ENCODE results near the gene KRT2. TPM values are rescaled to one million over a fixed set of nuclear protein-coding genes. Genes with fewer than 3 reads are reported as not detected.

KRT2 gene
- total RNA-seq, 1 donor from 2014 or later: not detected

DNA sequence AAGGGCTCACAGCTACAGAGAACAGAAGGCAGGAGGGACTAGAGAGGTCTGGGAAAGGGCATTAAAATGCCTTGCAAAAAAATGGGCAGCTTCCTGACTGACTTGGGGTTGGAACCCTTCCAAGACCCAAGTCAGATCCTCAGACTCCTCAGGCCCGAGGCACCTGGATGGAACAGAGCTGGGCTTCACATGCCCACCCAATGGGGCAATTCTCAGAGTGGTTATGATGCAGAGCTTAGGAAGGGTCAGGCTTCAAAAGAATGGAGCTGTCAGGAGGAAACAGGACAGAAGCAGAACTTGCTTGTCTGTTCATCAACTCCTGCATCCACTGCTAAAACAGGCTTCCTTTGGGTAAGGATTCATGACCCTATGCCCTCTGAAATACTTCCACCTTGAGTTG, 37.9 kb upstream of the KRT2 start:
- no peaks in the 10 kb centered on the region for H3K36me3 Mint-ChIP-seq (ENCODE audit: low read depth, unreplicated experiment)
- H3K27ac Mint-ChIP-seq (ENCODE audit: unreplicated experiment): no peak overlapping the region
- H3K36me3 ChIP-seq (ENCODE audit: insufficient read depth, low read length): no peaks in the 10 kb centered on the region
- H3K9ac ChIP-seq (ENCODE audit: low read length): no peak overlapping the region
- H3K27me3 Mint-ChIP-seq (ENCODE audit: low read depth, unreplicated experiment): peaks cover 84% of the 10 kb centered on the region
- peaks cover 9% of the 10 kb centered on the region for H3K4me1 Mint-ChIP-seq (ENCODE audit: low read depth, unreplicated experiment)
- DNase-seq (ENCODE audit: low read depth): no peak
- TF ChIP-seq EZH2 (IDR thresholded peaks at IDR 0.05; ENCODE audit: insufficient read depth, low read length): no peak
- TF ChIP-seq, protein P1, sequence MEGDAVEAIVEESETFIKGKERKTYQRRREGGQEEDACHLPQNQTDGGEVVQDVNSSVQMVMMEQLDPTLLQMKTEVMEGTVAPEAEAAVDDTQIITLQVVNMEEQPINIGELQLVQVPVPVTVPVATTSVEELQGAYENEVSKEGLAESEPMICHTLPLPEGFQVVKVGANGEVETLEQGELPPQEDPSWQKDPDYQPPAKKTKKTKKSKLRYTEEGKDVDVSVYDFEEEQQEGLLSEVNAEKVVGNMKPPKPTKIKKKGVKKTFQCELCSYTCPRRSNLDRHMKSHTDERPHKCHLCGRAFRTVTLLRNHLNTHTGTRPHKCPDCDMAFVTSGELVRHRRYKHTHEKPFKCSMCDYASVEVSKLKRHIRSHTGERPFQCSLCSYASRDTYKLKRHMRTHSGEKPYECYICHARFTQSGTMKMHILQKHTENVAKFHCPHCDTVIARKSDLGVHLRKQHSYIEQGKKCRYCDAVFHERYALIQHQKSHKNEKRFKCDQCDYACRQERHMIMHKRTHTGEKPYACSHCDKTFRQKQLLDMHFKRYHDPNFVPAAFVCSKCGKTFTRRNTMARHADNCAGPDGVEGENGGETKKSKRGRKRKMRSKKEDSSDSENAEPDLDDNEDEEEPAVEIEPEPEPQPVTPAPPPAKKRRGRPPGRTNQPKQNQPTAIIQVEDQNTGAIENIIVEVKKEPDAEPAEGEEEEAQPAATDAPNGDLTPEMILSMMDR (IDR thresholded peaks at IDR 0.05; ENCODE audit: insufficient read depth, low read depth, low read length): no peak
- H4K20me1 ChIP-seq (ENCODE audit: insufficient read depth, low read length): no peaks in the 10 kb centered on the region
- no peak overlapping the region for H3K27ac ChIP-seq (ENCODE audit: low read depth, low read length)
- H3K4me2 ChIP-seq (ENCODE audit: low read length): no peak overlapping the region
- no peak overlapping the region for H2AFZ ChIP-seq (ENCODE audit: low read depth, low read length)
- peaks cover 55% of the 10 kb centered on the region for H3K27me3 ChIP-seq (ENCODE audit: insufficient read depth, low read length)
- H3K4me3 ChIP-seq (ENCODE audit: insufficient read depth, low read depth, low read length): no peak overlapping the region
- no peaks in the 10 kb centered on the region for H3K79me2 ChIP-seq (ENCODE audit: insufficient read depth, low read length)
- H3K9me3 Mint-ChIP-seq (ENCODE audit: unreplicated experiment): peaks cover 4% of the 10 kb centered on the region
- no peaks in the 10 kb centered on the region for H3K9me3 ChIP-seq (ENCODE audit: insufficient read depth, low read depth, low read length)
- no peaks in the 10 kb centered on the region for H3K4me1 ChIP-seq (ENCODE audit: insufficient read depth, low read length)
- no peak overlapping the region for H3K4me3 Mint-ChIP-seq (ENCODE audit: unreplicated experiment)
- FAIRE-seq: no peak

DNA sequence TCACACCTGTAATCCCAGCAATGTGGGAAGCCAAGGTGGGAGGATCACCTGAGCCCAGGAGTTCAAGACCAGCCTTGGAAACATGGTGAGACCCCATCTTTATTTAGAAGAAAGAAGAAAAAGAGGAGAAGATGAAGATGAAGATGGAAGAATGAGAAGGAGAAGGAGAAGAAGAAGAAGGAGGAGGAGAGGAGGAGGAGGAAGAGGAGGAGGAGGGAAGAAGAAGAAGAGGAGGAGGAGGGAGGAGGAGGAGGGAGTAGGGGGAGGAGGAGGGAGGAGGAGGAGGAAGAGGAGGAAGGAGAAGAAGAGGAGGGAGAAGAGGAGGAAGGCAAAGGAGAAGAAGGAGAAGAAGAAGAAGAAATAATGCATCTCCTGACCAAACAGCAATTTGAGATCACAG, 37.2 kb upstream of the KRT2 start:
- H3K27me3 ChIP-seq (ENCODE audit: insufficient read depth, low read length): peaks cover 60% of the 10 kb centered on the region
- H3K9me3 Mint-ChIP-seq (ENCODE audit: unreplicated experiment): peaks cover 4% of the 10 kb centered on the region

GRCh38 chr12:52688481-52688880, 36.5 kb upstream of the KRT2 start:
- H3K9me3 ChIP-seq (ENCODE audit: insufficient read depth, low read depth, low read length): no peaks in the 10 kb centered on the region
- DNase-seq (ENCODE audit: low read depth) (no peak), FAIRE-seq (no peak)
- no peak overlapping the region for H3K4me2 ChIP-seq (ENCODE audit: low read length)
- no peaks in the 10 kb centered on the region for H3K36me3 ChIP-seq (ENCODE audit: insufficient read depth, low read length)
- no peaks in the 10 kb centered on the region for H3K4me1 ChIP-seq (ENCODE audit: insufficient read depth, low read length)
- peaks cover 60% of the 10 kb centered on the region for H3K27me3 ChIP-seq (ENCODE audit: insufficient read depth, low read length)
- H2AFZ ChIP-seq (ENCODE audit: low read depth, low read length): no peak overlapping the region
- no peak overlapping the region for H3K4me3 Mint-ChIP-seq (ENCODE audit: unreplicated experiment)
- H4K20me1 ChIP-seq (ENCODE audit: insufficient read depth, low read length): no peaks in the 10 kb centered on the region
- H3K4me1 Mint-ChIP-seq (ENCODE audit: low read depth, unreplicated experiment): peaks cover 9% of the 10 kb centered on the region
- H3K27ac ChIP-seq (ENCODE audit: low read depth, low read length): no peak overlapping the region
- peaks cover 4% of the 10 kb centered on the region for H3K9me3 Mint-ChIP-seq (ENCODE audit: unreplicated experiment)
- no peak overlapping the region for H3K4me3 ChIP-seq (ENCODE audit: insufficient read depth, low read depth, low read length)
- no peaks in the 10 kb centered on the region for H3K36me3 Mint-ChIP-seq (ENCODE audit: low read depth, unreplicated experiment)
- TF ChIP-seq EZH2 (IDR thresholded peaks at IDR 0.05; ENCODE audit: insufficient read depth, low read length): no peak
- TF ChIP-seq, protein P1 (IDR thresholded peaks at IDR 0.05; ENCODE audit: insufficient read depth, low read depth, low read length): no peak
- H3K27me3 Mint-ChIP-seq (ENCODE audit: low read depth, unreplicated experiment): peaks cover 93% of the 10 kb centered on the region
- no peak overlapping the region for H3K9ac ChIP-seq (ENCODE audit: low read length)
- H3K27ac Mint-ChIP-seq (ENCODE audit: unreplicated experiment): no peak overlapping the region
- H3K79me2 ChIP-seq (ENCODE audit: insufficient read depth, low read length): no peaks in the 10 kb centered on the region

More for the DNA sequence above, 37.2 kb upstream of the KRT2 start:
- no peak for DNase-seq (ENCODE audit: low read depth)
- no peaks in the 10 kb centered on the region for H3K9me3 ChIP-seq (ENCODE audit: insufficient read depth, low read depth, low read length)
- H3K4me3 Mint-ChIP-seq (ENCODE audit: unreplicated experiment): no peak overlapping the region
- peaks cover 88% of the 10 kb centered on the region for H3K27me3 Mint-ChIP-seq (ENCODE audit: low read depth, unreplicated experiment)
- TF ChIP-seq, protein P1 (IDR thresholded peaks at IDR 0.05; ENCODE audit: insufficient read depth, low read depth, low read length): no peak
- TF ChIP-seq EZH2 (IDR thresholded peaks at IDR 0.05; ENCODE audit: insufficient read depth, low read length): no peak
- H3K27ac ChIP-seq (ENCODE audit: low read depth, low read length): no peak overlapping the region
- H3K4me3 ChIP-seq (ENCODE audit: insufficient read depth, low read depth, low read length): no peak overlapping the region
- H4K20me1 ChIP-seq (ENCODE audit: insufficient read depth, low read length): no peaks in the 10 kb centered on the region
- H3K36me3 ChIP-seq (ENCODE audit: insufficient read depth, low read length): no peaks in the 10 kb centered on the region
- no peak overlapping the region for H2AFZ ChIP-seq (ENCODE audit: low read depth, low read length)
- H3K4me1 ChIP-seq (ENCODE audit: insufficient read depth, low read length): no peaks in the 10 kb centered on the region
- H3K9ac ChIP-seq (ENCODE audit: low read length): no peak overlapping the region
- no peaks in the 10 kb centered on the region for H3K79me2 ChIP-seq (ENCODE audit: insufficient read depth, low read length)
- no peak overlapping the region for H3K4me2 ChIP-seq (ENCODE audit: low read length)
- no peak for FAIRE-seq
- no peaks in the 10 kb centered on the region for H3K36me3 Mint-ChIP-seq (ENCODE audit: low read depth, unreplicated experiment)
- peaks cover 9% of the 10 kb centered on the region for H3K4me1 Mint-ChIP-seq (ENCODE audit: low read depth, unreplicated experiment)
- no peak overlapping the region for H3K27ac Mint-ChIP-seq (ENCODE audit: unreplicated experiment)

All from astrocyte (in vitro differentiated cells and primary cell).